ENCODE data around the gene ZNF860. TPM values are rescaled to one million over a fixed set of nuclear protein-coding genes. Genes with fewer than 3 reads are reported as not detected.
A peak's percentile ranks its signal among the peaks of the same experiment; 100 is the strongest.

ZNF860 gene
- total and polyA plus RNA-seq, 2 donors (not counting 3 experiments of a cell fraction or from before 2014, with no cell fraction given) = 0.19 to 0.73 TPM

DNA sequence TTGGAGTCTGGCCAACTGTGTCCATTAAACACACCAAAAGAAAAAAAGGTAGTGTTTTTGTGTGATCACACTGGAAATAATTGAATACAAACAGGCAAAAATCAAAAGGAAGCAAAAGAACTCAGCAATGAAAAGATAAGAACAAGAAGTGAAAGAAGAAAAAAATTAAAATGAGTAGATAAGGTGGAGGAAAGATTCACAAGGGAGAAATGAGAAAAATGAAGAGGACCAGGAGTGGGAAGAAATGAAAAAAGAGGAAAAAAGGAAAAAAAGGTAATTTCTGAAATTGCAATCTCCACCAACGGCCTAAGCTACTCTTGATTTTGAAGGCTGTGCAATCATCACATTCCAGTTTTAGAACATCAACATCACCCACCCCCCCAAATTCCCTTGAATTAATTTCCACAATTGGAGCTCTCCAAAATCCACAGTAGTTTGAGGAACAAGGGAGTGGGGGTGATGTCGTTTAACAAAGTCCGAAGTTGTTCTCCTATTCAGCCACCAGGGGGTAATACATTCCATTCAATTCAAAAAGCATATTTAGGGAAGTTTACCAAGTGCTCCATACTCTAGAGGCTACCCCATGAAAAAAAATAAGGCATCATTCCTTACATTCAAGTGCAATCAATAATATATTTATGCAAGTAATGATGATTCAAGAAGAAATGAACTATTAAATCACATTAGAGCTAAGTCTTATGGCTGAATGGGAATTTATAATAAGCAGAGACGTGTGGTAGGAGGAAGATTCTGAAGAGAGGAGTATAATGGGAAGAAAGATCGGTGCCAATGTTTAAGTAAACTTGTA is 37.4 kb downstream of the ZNF860 start:
- Histone ChIP-seq H2AFZ (ENCODE audit: low read depth, low read length) (no peak overlapping the region), H3K4me3 (replicated peaks in 1 of 3; ENCODE audit: insufficient read depth in 1 of 3, low read depth in 1 of 3, low read length in 3 of 3) (no peak overlapping the region), H3K36me3 (ENCODE audit: control insufficient read depth in 2 of 2, extremely low read depth in 1 of 2, insufficient read depth in 2 of 2, low read length in 2 of 2) (no peaks in the 10 kb centered on the region), H3K79me2 (ENCODE audit: control insufficient read depth, insufficient read depth, low read length) (no peaks in the 10 kb centered on the region), H3K27ac (ENCODE audit: insufficient read depth, low read depth, low read length) (no peak overlapping the region), H3K4me1 (ENCODE audit: control insufficient read depth, extremely low read depth, insufficient read depth, low read length) (no peaks in the 10 kb centered on the region), H4K20me1 (replicated peaks; ENCODE audit: control insufficient read depth, extremely low read depth, insufficient read depth, low read length) (no peaks in the 10 kb centered on the region), H3K9me1 (replicated peaks; ENCODE audit: control insufficient read depth, extremely low read depth, insufficient read depth, low read length) (no peaks in the 10 kb centered on the region), H3K4me2 (ENCODE audit: insufficient read depth, low read length) (no peak overlapping the region), H3K27me3 (ENCODE audit: control insufficient read depth in 2 of 2, insufficient read depth in 2 of 2, low read length in 2 of 2) (peaks cover 0 to 3% of the 10 kb centered on the region in 2 experiments), H3K9ac (replicated peaks; ENCODE audit: extremely low read depth, insufficient read depth, low read length) (no peak overlapping the region), H3K9me3 (replicated peaks; ENCODE audit: control insufficient read depth, insufficient read depth, low read length) (no peaks in the 10 kb centered on the region)
- CTCF ChIA-PET = interaction anchor here (0.7 to 4.8 kb wide), 34 partner anchors 9 to 487 kb away, joined by 3 to 136 read pairs (median 4); partner anchors contain the start of genes GPD1L, OSBPL10 and ZNF860
- dilution Hi-C loops (cut with MboI; ENCODE audit: extremely low pct_ligation_motif_present, low sequenced_read_pairs) = no loop called here
- intact Hi-C loops (cut with micrococcal nuclease) = loop anchor here (1.0 to 5.0 kb wide), 2 partner anchors 125 to 407 kb away; no protein-coding TSS in a partner anchor
- BruUV-seq (replicated peaks) = no TSS peak
- POLR2A ChIA-PET = no interaction called here
- peak; percentile 63 for DNase-seq (ENCODE audit: low read depth, low spot score)
- peak; percentile 37 for FAIRE-seq
- TF ChIP-seq POLR2AphosphoS5 (IDR thresholded peaks at IDR 0.05; ENCODE audit: insufficient read depth, low read depth, low read length) (no peak), JUN (IDR thresholded peaks at IDR 0.05; ENCODE audit: borderline replicate concordance, insufficient read depth, insufficient read length, low read depth) (no peak), MYC (IDR thresholded peaks at IDR 0.05; ENCODE audit: low read depth, low read length) (no peak), GATA2 (IDR thresholded peaks at IDR 0.05; ENCODE audit: insufficient read depth, insufficient read length, low read depth, low read length) (no peak), CTCF (IDR thresholded peaks at IDR 0.05; ENCODE audit: extremely low read depth in 1 of 2, insufficient read depth in 1 of 2, low read depth in 1 of 2, low read length in 2 of 2) (peak; percentile 58 to 62), FOS (IDR thresholded peaks at IDR 0.05; ENCODE audit: borderline replicate concordance, insufficient read depth, low read length) (no peak)
- TF ChIP-seq, protein P1, sequence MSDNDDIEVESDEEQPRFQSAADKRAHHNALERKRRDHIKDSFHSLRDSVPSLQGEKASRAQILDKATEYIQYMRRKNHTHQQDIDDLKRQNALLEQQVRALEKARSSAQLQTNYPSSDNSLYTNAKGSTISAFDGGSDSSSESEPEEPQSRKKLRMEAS (IDR thresholded peaks at IDR 0.05; ENCODE audit: insufficient read depth, insufficient read length) = no peak

Measured in endothelial cell of umbilical vein (primary cell).